T-helper 1 cell treated with Interleukin-12 subunit alpha and Interleukin-12 subunit beta and Interleukin-4 antibody, amounts not matched to agents 30 μg/mL and 1 μg/mL, for 36 hours (primary cell): ENCODE measurements around the gene PHACTR1.

Experiments used
- H3K27ac Mint-ChIP-seq: one replicate; pipeline ENCODE4 v1.8.0; 2021; ENCODE audit warnings: mild to moderate bottlenecking, mixed read lengths
- H3K27me3 Mint-ChIP-seq: one replicate; pipeline ENCODE4 v1.8.0; 2021; ENCODE audit warnings: low read depth, mixed read lengths
- H3K36me3 Mint-ChIP-seq: one replicate; pipeline ENCODE4 v1.8.0; 2021; ENCODE audit warnings: low read depth, mixed read lengths
- H3K4me1 Mint-ChIP-seq: one replicate; pipeline ENCODE4 v1.8.0; 2021; ENCODE audit warnings: low read depth, mixed read lengths
- H3K4me3 Mint-ChIP-seq: one replicate; pipeline ENCODE4 v1.8.0; 2021; ENCODE audit warnings: mild to moderate bottlenecking, moderate library complexity, mixed read lengths
- H3K9me3 Mint-ChIP-seq: one replicate; pipeline ENCODE4 v1.8.0; 2021; ENCODE audit warnings: mixed read lengths

PHACTR1 gene

DNA sequence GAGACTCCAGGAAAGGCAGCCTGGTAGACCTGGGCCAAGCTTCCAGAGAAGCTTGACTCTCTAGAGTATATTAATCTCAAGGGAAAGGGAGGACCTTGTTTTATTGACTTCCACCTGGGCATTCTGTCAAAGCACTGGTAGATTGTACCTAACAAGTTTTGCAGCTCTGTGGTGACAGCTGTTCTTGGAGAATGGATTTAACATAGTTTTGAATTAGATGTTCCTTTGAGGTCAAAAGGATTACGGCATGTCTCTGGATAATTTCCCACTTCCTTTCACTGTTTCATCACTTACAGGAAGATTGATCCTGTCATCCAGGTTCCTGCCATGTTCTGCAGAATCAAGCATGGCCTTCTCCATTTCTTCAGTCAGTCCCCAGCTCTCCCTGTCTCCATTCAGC lies 246.0 kb downstream of the PHACTR1 start:
- Mint-ChIP-seq H3K27me3 (peaks cover 35% of the 10 kb centered on the region), H3K4me3 (peak overlapping the region; percentile 2)

DNA sequence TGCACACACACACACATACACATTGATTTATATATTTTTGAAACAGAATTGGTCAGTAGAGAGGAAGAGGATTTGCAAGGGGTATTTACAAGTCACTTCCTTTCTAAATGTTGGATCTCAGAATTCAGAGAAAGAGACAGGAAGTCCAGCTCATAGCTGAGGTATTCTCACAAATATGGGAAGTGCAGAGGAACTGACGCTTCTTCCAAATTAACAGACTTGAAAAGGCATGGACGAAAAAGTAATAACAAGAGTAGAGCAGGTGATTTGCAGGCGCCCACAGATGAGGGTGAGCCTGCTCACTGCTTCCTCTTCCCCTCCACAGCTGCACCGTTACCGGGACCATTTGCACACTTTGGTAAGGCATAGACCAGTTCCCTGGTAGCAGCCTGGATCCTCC lies 246.4 kb downstream of the PHACTR1 start:
- Mint-ChIP-seq H3K9me3 (no peaks in the 10 kb centered on the region), H3K27me3 (peaks cover 30% of the 10 kb centered on the region), H3K36me3 (no peaks in the 10 kb centered on the region), H3K27ac (peak overlapping the region; percentile 51), H3K4me3 (peak overlapping the region; percentile 2), H3K4me1 (peaks cover 33% of the 10 kb centered on the region)

More for the DNA sequence above, 246.0 kb downstream of the PHACTR1 start:
- Mint-ChIP-seq H3K9me3 (no peaks in the 10 kb centered on the region), H3K27ac (peak overlapping the region; percentile 51), H3K36me3 (no peaks in the 10 kb centered on the region), H3K4me1 (peaks cover 37% of the 10 kb centered on the region)

DNA sequence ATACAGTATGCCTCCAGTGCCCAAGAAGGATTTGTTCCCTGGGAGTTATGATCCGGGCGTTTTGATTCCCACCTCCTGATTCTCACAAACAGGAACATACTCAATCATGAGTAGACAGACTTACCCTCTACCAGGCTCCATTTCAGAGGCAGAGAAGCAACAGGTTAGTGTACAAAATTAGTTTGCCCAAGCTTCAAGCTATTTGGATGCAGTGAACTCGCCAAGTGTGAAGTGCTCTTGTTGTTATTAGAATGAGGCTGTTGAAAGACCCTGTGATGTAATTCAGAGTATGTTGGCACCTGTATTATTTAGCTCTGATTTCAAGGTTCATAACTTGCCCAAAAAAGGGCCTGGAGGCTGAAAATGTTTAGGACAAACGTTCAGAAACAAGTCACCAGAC lies 247.0 kb downstream of the PHACTR1 start:
- Mint-ChIP-seq H3K27ac (peak overlapping the region; percentile 51), H3K36me3 (no peaks in the 10 kb centered on the region), H3K9me3 (no peaks in the 10 kb centered on the region), H3K4me3 (no peak overlapping the region), H3K4me1 (peaks cover 29% of the 10 kb centered on the region), H3K27me3 (peaks cover 31% of the 10 kb centered on the region)

DNA sequence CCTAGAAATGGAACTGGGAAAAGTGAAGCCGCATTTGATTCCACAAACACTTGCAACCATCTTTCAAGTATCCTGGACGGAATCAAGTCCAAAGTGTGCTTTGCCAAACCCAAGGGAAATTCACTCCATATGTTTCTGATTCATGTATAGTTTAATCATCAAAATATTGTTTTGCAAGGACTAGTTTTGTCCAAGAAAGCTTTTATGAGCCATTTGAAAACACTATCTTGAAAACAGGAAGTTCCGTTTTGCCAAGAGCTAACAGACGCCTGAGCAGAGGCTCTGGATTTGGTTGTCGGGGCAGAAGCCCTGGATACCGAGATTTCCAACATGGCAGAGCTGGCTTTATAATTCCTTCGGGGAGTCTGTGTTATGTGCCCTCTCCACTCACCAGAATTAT lies 251.1 kb downstream of the PHACTR1 start:
- H3K27me3 Mint-ChIP-seq: peaks cover 39% of the 10 kb centered on the region
- no peaks in the 10 kb centered on the region for H3K36me3 Mint-ChIP-seq
- no peak overlapping the region for H3K4me3 Mint-ChIP-seq
- H3K27ac Mint-ChIP-seq: no peak overlapping the region
- H3K9me3 Mint-ChIP-seq: no peaks in the 10 kb centered on the region
- peaks cover 12% of the 10 kb centered on the region for H3K4me1 Mint-ChIP-seq

DNA sequence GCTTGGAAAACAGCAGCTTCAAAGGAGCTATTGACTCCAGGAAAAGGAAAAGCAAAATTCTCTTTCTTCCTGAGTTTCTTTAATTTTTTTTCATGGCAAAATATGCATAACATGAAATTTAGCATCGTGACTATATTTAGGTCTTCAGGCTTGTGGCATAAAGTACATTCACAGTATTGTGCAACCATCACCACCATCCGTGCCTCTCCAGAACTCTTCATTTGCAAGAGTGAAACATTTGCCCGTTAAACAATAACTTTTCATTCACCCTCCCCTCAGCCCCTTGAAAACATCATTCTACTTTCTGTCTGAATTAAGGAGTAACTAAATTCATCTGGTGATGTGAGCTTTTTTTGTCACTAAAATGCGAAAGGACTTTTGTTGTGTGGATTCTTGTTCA lies 251.7 kb downstream of the PHACTR1 start:
- Mint-ChIP-seq H3K9me3 (no peaks in the 10 kb centered on the region), H3K4me3 (no peak overlapping the region), H3K27me3 (peaks cover 39% of the 10 kb centered on the region), H3K36me3 (no peaks in the 10 kb centered on the region), H3K27ac (no peak overlapping the region), H3K4me1 (peaks cover 6% of the 10 kb centered on the region)

DNA sequence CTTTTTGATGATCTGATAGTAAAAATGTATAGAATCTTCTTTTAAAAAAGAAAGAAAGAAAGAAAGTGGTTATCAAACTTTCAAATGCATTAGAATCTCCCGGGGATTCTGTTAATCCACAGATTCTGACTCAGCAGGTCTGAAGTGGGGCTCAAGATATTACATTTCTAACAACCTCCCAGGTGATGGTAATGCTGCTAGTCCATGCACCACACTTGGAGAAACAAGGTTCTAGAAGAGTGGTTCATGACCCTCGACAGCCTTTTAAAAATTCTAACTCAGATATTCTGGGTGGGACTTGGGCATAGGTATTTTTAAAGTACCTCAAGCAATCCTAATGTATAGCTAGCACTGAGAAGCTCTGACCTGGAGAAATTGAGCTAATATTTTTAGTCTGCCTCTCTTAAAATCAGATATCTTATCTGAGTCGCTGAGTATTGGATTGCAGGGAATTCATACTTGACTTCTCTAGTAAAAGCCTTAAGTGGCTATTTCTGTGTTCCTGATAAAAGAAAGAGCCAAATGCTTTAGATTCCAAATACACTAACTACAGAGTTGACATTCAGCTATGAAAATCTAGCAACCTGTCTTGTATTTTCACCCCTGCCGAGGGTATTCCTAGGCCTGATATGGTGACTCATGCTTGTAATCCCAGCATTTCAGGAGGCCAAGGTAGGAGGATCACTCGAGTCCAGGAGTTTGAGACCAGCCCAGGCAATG lies 252.4 kb downstream of the PHACTR1 start:
- H3K36me3 Mint-ChIP-seq: no peaks in the 10 kb centered on the region
- H3K27me3 Mint-ChIP-seq: peaks cover 40% of the 10 kb centered on the region
- H3K4me3 Mint-ChIP-seq: no peak overlapping the region
- no peak overlapping the region for H3K27ac Mint-ChIP-seq
- no peaks in the 10 kb centered on the region for H3K9me3 Mint-ChIP-seq
- peaks cover 2% of the 10 kb centered on the region for H3K4me1 Mint-ChIP-seq

DNA sequence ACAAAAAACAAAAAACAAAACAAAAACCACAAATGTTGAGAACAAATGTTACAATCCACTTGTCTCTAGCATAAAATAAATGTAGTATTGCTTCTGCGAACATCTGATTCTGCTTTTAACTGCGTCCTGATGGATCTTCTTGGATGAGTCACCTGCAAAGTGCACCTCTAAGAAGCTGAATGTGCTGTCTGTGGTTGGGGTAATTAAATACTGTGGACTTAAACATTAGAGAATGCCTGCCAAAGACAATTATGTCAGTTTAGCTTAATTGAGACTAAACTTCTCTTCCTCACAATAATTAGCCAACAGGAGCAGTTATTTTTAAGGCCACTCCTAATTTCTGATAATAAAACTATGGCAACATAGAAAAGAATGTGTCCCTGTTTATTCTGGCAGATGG lies 253.4 kb downstream of the PHACTR1 start:
- Mint-ChIP-seq H3K9me3 (no peaks in the 10 kb centered on the region), H3K36me3 (no peaks in the 10 kb centered on the region), H3K4me1 (peaks cover 2% of the 10 kb centered on the region), H3K27ac (no peak overlapping the region), H3K4me3 (no peak overlapping the region), H3K27me3 (peaks cover 39% of the 10 kb centered on the region)

DNA sequence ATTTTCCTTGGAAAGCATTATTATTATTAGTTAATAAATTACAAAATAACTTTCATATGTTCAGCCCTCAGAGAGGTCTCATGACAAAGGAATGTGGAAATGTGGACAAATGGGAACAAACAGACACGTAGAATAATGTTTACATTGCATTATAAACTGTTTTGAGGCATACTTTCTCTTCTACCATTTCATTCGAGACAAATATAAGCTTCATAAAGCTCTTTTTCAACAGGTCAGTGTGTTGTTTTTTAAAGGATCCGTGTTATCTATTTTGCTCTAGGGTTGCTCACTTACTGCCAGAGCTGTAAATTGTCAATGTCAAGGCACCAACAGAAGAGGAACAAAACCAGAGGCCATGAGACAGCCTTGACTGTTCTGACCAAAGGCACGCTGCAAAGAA lies 256.8 kb downstream of the PHACTR1 start:
- Mint-ChIP-seq H3K27ac (no peak overlapping the region), H3K4me1 (peaks cover 1% of the 10 kb centered on the region), H3K27me3 (peaks cover 22% of the 10 kb centered on the region), H3K9me3 (no peaks in the 10 kb centered on the region), H3K4me3 (no peak overlapping the region), H3K36me3 (no peaks in the 10 kb centered on the region)

DNA sequence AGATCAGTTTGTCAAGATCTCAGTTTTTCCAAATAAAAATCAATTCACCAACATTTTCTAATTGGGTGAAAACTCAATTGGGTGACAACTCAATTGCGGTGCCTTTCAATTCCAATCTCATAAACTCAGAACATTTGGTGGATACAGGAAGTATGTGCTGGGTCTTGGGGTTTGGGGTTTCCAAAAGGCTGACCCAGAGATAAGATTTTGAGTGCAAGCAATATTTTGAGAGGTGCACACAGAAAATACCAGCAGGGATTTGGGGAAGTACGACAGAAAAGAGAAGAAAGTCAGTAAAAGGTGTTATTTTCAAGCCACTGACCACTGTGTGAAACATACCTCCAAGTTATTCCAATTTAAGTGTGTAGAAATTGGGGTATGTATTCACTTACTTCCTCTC lies 258.0 kb downstream of the PHACTR1 start:
- Mint-ChIP-seq H3K9me3 (no peaks in the 10 kb centered on the region), H3K27ac (no peak overlapping the region), H3K27me3 (peaks cover 12% of the 10 kb centered on the region), H3K4me3 (no peak overlapping the region), H3K36me3 (no peaks in the 10 kb centered on the region), H3K4me1 (peaks cover 1% of the 10 kb centered on the region)

DNA sequence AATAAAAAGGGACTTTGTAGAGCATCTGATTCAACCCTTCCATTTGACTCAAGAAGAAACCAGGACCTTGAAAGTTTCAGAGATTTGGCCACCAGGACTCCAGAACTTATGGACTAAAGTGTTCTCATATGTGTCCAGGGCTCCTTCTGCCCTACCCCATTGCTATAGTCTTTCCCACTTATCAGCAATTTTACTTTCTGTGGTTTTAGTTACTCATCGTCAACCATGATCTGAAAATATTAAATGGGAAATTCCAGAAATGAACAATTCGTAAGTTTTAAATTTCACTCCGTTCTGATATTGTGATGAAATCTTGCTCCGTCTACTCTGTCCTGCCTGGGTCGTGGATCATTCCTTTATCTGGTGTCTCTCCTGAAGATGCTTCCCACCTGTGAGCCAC lies 259.8 kb downstream of the PHACTR1 start:
- Mint-ChIP-seq H3K27me3 (peaks cover 12% of the 10 kb centered on the region), H3K4me3 (no peak overlapping the region), H3K27ac (no peak overlapping the region), H3K9me3 (no peaks in the 10 kb centered on the region), H3K36me3 (no peaks in the 10 kb centered on the region), H3K4me1 (peaks cover 1% of the 10 kb centered on the region)

DNA sequence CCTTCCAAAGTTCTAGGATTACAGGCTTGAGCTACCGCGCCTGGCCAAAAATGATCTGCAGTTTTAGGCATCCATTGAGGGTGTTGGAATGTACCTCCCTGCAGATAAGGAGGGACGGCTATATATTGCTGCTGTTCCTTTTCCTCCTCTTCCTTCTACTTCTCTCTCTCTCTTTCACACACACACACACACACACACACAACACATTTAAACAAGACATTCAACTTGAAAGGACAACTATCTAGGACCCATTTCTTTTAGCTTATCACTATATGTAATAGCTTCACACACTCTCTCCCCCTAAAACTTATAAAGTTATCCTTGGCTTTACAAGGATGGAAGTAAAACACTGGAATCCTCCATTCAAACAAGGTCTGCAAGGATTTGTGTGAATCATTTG lies 260.6 kb downstream of the PHACTR1 start:
- Mint-ChIP-seq H3K4me3 (no peak overlapping the region), H3K27me3 (peaks cover 5% of the 10 kb centered on the region), H3K4me1 (peaks cover 1% of the 10 kb centered on the region), H3K36me3 (no peaks in the 10 kb centered on the region), H3K27ac (no peak overlapping the region), H3K9me3 (no peaks in the 10 kb centered on the region)

DNA sequence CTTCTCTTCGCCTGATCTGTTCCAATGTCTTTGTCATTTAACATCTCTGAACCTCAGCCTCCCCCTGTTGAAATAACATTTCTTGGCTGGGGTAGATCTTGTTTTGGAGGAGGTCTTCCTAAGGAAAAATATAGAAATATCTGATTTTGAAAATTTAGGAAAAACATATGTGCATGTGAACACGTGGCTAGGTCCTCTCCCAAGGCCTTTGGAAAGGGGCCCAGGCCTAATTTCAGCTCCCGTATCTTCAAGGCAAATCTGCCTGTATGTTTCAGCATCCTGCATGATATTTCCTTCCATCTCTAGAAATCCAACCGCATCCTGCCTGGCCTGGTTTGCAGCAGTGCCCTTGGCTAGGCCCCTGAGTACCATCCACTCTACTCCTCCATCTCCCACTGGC lies 261.2 kb downstream of the PHACTR1 start:
- Mint-ChIP-seq H3K9me3 (no peaks in the 10 kb centered on the region), H3K4me1 (peaks cover 1% of the 10 kb centered on the region), H3K36me3 (no peaks in the 10 kb centered on the region), H3K27ac (no peak overlapping the region), H3K27me3 (peaks cover 5% of the 10 kb centered on the region), H3K4me3 (no peak overlapping the region)

DNA sequence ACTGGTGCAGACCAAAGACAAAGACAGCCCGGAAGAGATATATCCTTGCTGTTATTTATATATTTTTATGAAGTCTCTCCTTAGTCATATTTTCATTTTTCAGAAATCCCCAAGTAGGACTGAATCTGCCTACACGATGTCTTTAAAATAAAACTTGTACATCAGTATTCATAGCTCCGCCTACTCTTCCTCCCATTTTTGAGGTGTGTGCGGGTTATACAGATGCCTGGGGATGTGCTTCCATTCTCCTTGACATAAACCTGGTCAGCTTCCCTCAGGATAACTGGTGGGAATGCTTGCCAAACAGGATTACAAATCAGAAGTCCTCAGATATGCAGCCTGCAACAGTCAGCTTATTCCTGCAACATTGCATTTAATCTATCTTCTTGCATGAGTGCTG lies 264.2 kb downstream of the PHACTR1 start:
- Mint-ChIP-seq H3K9me3 (no peaks in the 10 kb centered on the region), H3K4me1 (peaks cover 1% of the 10 kb centered on the region), H3K36me3 (no peaks in the 10 kb centered on the region), H3K27me3 (no peaks in the 10 kb centered on the region), H3K27ac (no peak overlapping the region), H3K4me3 (no peak overlapping the region)

DNA sequence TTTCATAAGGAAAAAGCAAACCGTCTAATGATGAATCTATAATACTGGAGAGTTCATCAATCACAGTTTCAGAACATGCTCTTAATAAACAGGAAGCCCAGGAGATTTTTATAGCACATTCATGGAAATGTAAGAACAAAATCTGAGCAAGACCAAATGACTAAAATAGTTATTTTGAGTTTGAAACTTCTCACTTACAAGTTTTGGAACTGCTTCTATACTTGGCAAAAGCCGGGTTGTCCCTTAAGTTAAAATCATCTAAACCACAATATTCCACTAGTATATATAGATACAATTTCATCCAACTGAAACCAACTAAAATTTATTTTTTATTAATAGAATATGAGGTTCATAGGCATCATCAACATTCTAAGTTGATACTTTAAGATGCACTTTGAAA lies 268.2 kb downstream of the PHACTR1 start:
- Mint-ChIP-seq H3K4me3 (no peak overlapping the region), H3K9me3 (no peaks in the 10 kb centered on the region), H3K4me1 (no peaks in the 10 kb centered on the region), H3K27ac (no peak overlapping the region), H3K36me3 (no peaks in the 10 kb centered on the region), H3K27me3 (no peaks in the 10 kb centered on the region)

DNA sequence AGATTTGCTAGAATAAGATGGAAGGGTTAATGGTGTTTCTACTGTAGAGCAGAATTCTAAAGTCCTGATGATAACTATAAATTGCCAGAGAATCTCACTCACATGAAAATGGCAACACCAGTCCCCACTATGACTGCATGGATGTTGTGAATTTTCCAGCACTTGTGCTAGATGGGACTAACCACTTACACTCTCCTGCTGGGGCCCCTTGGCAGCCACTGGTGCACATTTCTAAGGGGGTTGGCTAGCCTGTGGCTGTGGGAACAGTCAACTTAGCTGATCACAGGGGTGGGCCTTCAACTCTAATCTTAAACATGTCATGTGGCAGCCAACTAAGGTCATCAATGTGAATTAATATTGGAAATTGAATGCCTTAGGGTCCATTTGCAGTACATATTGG lies 271.2 kb downstream of the PHACTR1 start:
- no peaks in the 10 kb centered on the region for H3K27me3 Mint-ChIP-seq
- H3K9me3 Mint-ChIP-seq: no peaks in the 10 kb centered on the region
- no peaks in the 10 kb centered on the region for H3K36me3 Mint-ChIP-seq
- no peaks in the 10 kb centered on the region for H3K4me1 Mint-ChIP-seq
- H3K27ac Mint-ChIP-seq: no peak overlapping the region
- H3K4me3 Mint-ChIP-seq: no peak overlapping the region

DNA sequence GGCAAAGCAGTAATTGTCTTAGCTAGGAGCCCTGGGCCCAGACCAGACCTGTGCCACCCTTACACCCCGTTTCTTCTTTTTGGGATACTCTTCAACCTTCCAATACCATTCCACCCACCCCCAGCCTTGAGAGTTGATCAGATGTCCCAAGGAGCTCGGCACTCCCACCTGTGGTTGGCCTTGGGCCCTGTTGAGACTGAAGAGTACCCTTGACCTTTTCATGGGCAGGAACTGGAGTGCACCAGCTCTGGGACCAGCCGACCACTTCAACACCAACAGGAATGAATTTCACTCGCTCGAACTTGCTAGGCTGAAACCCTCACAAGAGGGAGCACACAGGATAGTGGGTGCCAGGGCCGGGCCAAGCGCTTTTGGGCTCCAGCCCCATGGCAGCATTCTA lies 273.6 kb downstream of the PHACTR1 start:
- H3K27ac Mint-ChIP-seq: no peak overlapping the region
- H3K36me3 Mint-ChIP-seq: no peaks in the 10 kb centered on the region
- H3K27me3 Mint-ChIP-seq: no peaks in the 10 kb centered on the region
- no peak overlapping the region for H3K4me3 Mint-ChIP-seq
- no peaks in the 10 kb centered on the region for H3K4me1 Mint-ChIP-seq
- H3K9me3 Mint-ChIP-seq: no peaks in the 10 kb centered on the region
